GM18526 (cell line): ENCODE results near the gene ARMH4.

Experiments
- POLR2A ChIP-seq: IDR thresholded peaks from 3 replicates; pipeline ENCODE4 v1.6.1; 2011; ENCODE audit not compliant: insufficient read length; ENCODE audit errors: extremely low read depth

ARMH4 gene

GRCh38 chr14:58088961-58089360 lies 63.1 kb downstream of the ARMH4 start:
- TF ChIP-seq POLR2A: no peak

- no peak for TF ChIP-seq POLR2A
Observed at GRCh38 chr14:58085877-58086276, 66.1 kb downstream of the ARMH4 start.

- TF ChIP-seq POLR2A: no peak
Observed at GRCh38 chr14:58082491-58083098, 69.4 kb downstream of the ARMH4 start.

GRCh38 chr14:58082011-58082410 lies 70.0 kb downstream of the ARMH4 start:
- TF ChIP-seq POLR2A: no peak

GRCh38 chr14:58078471-58078870 lies 73.5 kb downstream of the ARMH4 start:
- no peak for TF ChIP-seq POLR2A

GRCh38 chr14:58078068-58078467 lies 73.9 kb downstream of the ARMH4 start:
- no peak for TF ChIP-seq POLR2A

GRCh38 chr14:58077621-58078020 lies 74.4 kb downstream of the ARMH4 start:
- TF ChIP-seq POLR2A: no peak

- no peak for TF ChIP-seq POLR2A
Observed at GRCh38 chr14:58073516-58073915, 78.5 kb downstream of the ARMH4 start.

GRCh38 chr14:58072288-58073071 lies 79.5 kb downstream of the ARMH4 start:
- no peak for TF ChIP-seq POLR2A

GRCh38 chr14:58071341-58071740 lies 80.7 kb downstream of the ARMH4 start:
- no peak for TF ChIP-seq POLR2A

GRCh38 chr14:58068306-58068705 lies 83.7 kb downstream of the ARMH4 start:
- no peak for TF ChIP-seq POLR2A

GRCh38 chr14:58066115-58066514 lies 85.9 kb downstream of the ARMH4 start:
- TF ChIP-seq POLR2A: no peak

- TF ChIP-seq POLR2A: no peak
Observed at GRCh38 chr14:58061581-58061980, 90.4 kb downstream of the ARMH4 start.

- no peak for TF ChIP-seq POLR2A
Observed at GRCh38 chr14:58060898-58061297, 91.1 kb downstream of the ARMH4 start.

- TF ChIP-seq POLR2A: no peak
Observed at GRCh38 chr14:58060077-58060476, 91.9 kb downstream of the ARMH4 start.

- TF ChIP-seq POLR2A: no peak
Observed at GRCh38 chr14:58059126-58059525, 92.9 kb downstream of the ARMH4 start.

- TF ChIP-seq POLR2A: no peak
Observed at GRCh38 chr14:58055497-58056010, 96.5 kb downstream of the ARMH4 start.

- no peak for TF ChIP-seq POLR2A
Observed at GRCh38 chr14:58054100-58054499, 97.9 kb downstream of the ARMH4 start.
